Activated CD4-positive, alpha-beta T cell treated with anti-CD3 and anti-CD28 coated beads, Interleukin-2, amount 50 U/mL, for 1 hour (primary cell): Measurements from ENCODE around the gene ZFP36L1.
A peak's percentile ranks its signal among the peaks of the same experiment; 100 is the strongest.

Experiments
- DNase-seq: peaks from one replicate; pipeline ENCODE4 v3.0.0-alpha.2; 2020

Gene ZFP36L1

DNA sequence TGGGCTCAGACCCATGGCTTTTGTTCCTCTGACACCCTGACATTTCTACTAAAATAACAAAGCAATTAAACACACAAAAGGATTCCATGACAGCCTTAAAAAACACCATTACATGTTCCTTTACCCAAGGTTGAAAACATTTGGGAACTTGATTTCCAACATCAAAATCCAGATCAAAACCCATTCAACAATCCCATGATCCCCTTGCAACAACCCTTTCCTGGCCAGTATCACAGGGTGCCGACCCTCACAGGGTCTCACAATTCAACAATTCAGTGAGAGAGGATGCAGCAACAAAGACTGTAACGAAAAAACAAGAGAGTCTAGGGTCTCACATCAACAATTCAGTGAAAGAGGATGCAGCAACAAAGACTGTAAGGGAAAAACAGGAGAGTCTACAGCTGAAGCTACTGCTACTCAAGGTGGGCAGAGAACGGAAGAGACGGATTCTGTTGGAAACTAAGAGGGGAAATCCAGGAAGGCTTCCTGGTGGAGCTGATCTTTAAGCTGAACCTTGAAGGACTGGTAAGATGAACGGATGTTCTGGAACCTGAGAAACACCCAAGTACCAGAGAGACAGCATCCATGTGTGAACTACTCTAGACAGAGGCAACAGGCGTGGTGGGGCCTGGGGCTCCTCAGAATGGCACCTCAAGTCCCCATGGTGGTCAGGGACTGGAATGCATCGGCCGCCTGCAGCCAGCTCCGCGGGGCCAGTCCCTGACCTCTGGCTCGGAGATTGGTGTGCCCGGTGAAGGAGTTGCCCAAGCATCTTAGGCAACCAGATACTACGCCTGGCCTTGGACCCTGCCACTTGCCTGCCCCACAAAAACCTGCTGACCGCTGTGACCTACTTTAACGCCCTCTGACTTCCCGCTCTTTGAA lies 22.7 kb upstream of the ZFP36L1 start:
- no peak for DNase-seq

GRCh38 chr14:68814539-68815297 lies 21.9 kb upstream of the ZFP36L1 start:
- DNase-seq = peak; percentile 54

DNA sequence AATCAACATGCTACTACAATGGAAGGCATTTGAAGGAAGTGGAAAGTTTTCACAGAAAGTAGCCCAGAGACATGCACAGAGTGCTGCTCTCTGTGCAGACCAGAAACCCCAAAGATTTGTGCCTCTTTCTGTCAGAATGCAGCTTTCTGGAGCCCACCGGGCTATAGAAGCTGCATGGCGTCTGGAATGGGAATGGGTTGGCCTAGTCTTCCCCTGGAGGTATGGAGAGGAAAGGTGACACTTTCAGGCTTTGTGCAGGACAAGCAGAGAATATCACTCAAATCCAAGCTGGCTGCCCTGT lies 21.3 kb upstream of the ZFP36L1 start:
- no peak for DNase-seq

GRCh38 chr14:68813318-68813838 lies 20.5 kb upstream of the ZFP36L1 start:
- DNase-seq = no peak

- DNase-seq = no peak
These were observed 18.3 kb upstream of the ZFP36L1 start for GRCh38 chr14:68811171-68811570.

- no peak for DNase-seq
These were observed 17.6 kb upstream of the ZFP36L1 start for GRCh38 chr14:68810173-68811153.

DNA sequence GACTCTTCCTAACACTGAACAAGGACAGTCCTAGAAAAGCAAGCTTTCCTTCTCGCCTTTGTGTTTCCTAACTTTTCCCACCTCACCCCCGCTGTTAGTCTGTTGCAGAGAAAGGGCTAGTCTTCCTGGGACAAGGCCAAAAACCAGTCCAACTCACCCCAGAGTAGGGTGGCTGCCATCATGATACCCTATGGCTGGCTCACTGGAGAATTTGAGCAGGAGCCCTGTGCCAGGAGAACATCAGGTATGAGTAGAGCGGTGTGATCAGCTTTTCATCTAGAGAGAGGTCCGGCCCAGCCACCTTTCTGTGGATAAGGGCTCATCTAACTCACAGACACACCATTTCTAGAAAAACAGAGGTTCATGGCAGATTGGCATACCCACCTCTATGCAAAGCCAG lies 16.7 kb upstream of the ZFP36L1 start:
- DNase-seq = no peak

GRCh38 chr14:68808696-68809480 lies 16.0 kb upstream of the ZFP36L1 start:
- DNase-seq = no peak

- DNase-seq = no peak
These were observed 15.1 kb upstream of the ZFP36L1 start for GRCh38 chr14:68807987-68808386.

DNA sequence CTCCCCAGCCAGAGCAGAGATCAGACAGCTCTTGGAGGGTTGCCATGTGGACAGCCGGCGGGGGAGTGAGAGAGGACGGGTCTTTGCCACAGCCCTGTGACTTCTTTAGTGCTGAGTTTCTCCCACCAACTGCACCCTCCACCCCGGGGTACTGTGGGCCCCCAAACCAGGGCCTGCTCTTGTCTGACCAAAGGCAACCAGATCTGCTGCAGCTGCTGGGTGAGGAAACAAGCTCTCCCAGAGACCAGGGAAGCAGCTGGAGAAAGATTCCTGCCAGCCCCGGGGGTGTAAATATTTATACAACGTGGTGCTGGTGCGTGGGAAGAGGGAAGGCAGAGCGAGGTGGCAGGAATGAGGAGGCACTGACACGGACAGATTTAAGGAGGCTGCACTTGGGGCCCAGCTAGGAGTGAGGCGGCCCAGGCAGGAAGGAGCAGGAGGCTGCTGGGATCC lies 14.3 kb upstream of the ZFP36L1 start:
- no peak for DNase-seq

GRCh38 chr14:68806526-68807147 lies 13.8 kb upstream of the ZFP36L1 start:
- no peak for DNase-seq

GRCh38 chr14:68805414-68805813 lies 12.5 kb upstream of the ZFP36L1 start:
- DNase-seq = no peak

- DNase-seq = no peak
These were observed 8.8 kb upstream of the ZFP36L1 start for GRCh38 chr14:68801631-68802030.

GRCh38 chr14:68800953-68801352 lies 8.1 kb upstream of the ZFP36L1 start:
- no peak for DNase-seq

GRCh38 chr14:68800390-68800789 lies 7.5 kb upstream of the ZFP36L1 start:
- no peak for DNase-seq

DNA sequence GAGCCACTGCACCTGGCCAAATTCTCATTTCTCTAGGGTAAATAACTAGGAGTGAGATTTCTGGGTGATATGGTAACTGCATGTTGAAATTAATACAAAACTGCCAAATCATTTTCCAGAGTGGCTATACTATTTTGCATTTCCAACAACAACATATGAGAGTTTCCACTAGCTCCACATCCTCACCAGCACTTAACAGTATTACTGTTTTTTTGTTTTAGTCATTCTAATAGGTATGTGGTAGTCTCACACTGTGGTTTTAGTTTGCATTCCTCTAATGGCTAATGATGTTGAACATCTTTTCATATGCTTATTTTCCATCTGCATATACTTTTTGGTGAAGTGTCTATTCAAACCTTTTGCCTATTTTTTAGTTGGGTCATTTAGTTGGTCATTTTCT lies 5.8 kb upstream of the ZFP36L1 start:
- no peak for DNase-seq

- no peak for DNase-seq
These were observed 4.3 kb upstream of the ZFP36L1 start for GRCh38 chr14:68797121-68797670.

GRCh38 chr14:68796418-68797101 lies 3.7 kb upstream of the ZFP36L1 start:
- no peak for DNase-seq

GRCh38 chr14:68795597-68796417 lies 2.9 kb upstream of the ZFP36L1 start:
- DNase-seq = peak; percentile 79
